OCI-LY3 (cell line): ENCODE data around the gene OR2C1.

ENCODE experiments used
- H2AFZ ChIP-seq: fragments of 200-600, 300-600 bp; shearing (Covaris generic); 2 replicates; pipeline ENCODE4 v1.6.0; 2014; ENCODE audit warnings: antibody characterized with exemption, low read depth, low read length
- H3K27ac ChIP-seq: fragments of 200-600, 300-600 bp; sonication (generic); 2 replicates; pipeline ENCODE4 v1.5.1; 2014; ENCODE audit warnings: mild to moderate bottlenecking, low read length, moderate library complexity, mixed read lengths
- H3K27me3 ChIP-seq: fragments of 200-600, 300-600 bp; sonication (generic); 2 replicates; pipeline ENCODE4 v1.6.1; 2014; ENCODE audit warnings: low read depth, low read length, mixed read lengths
- H3K36me3 ChIP-seq: fragments of 200-600, 300-600 bp; sonication (generic); replicated peaks from 2 replicates; pipeline ENCODE3; 2014; ENCODE audit warnings: low read depth, low read length, mixed read lengths
- H3K4me1 ChIP-seq: fragments of 300-600, 200-600 bp; sonication (generic); 2 replicates; pipeline ENCODE4 v1.6.1; 2014; ENCODE audit warnings: low read length, mixed read lengths
- H3K4me2 ChIP-seq: fragments of 200-600, 300-600 bp; sonication (generic); 2 replicates; pipeline ENCODE4 v1.6.1; 2014; ENCODE audit warnings: low read length, mixed read lengths
- H3K4me3 ChIP-seq: fragments of 300-600, 200-600 bp; sonication (generic); 2 replicates; pipeline ENCODE4 v1.5.1; 2014; ENCODE audit warnings: antibody characterized with exemption, mild to moderate bottlenecking, low read length, moderate library complexity
- H3K79me2 ChIP-seq: fragments of 300-600, 200-600 bp; shearing (Covaris generic); 2 replicates; pipeline ENCODE4 v1.6.1; 2014; ENCODE audit warnings: mild to moderate bottlenecking, low read length, mixed read lengths
- H3K9ac ChIP-seq: fragments of 300-600, 200-600 bp; shearing (Covaris generic); 2 replicates; pipeline ENCODE4 v1.6.0; 2014; ENCODE audit warnings: mild to moderate bottlenecking, low read length, moderate library complexity
- H3K9me3 ChIP-seq: fragments of 200-600, 300-600 bp; shearing (Covaris generic); 2 replicates; pipeline ENCODE4 v1.6.1; 2014; ENCODE audit warnings: low read length, mixed read lengths; ENCODE audit not compliant: insufficient read depth
- H4K20me1 ChIP-seq: fragments of 200-600, 300-600 bp; sonication (generic); 2 replicates; pipeline ENCODE4 v1.6.1; 2016; ENCODE audit warnings: low read length, mixed read lengths; ENCODE audit not compliant: insufficient read depth
- CTCF ChIP-seq: fragments of 200-600, 300-600 bp; sonication (generic); IDR thresholded peaks from 2 replicates; pipeline ENCODE4 v1.5.1; 2014; ENCODE audit warnings: antibody characterized with exemption, low read length, low read depth
- EZH2phosphoT487 ChIP-seq: fragments of 200-600 bp; shearing (Covaris generic); IDR thresholded peaks from 2 replicates; pipeline ENCODE4 v1.6.1; 2018; ENCODE audit warnings: antibody characterized with exemption, mixed run types, low read depth

The OR2C1 gene

GRCh38 chr16:3356118-3356517 lies 429 bp downstream of the OR2C1 start:
- H4K20me1 ChIP-seq: no peaks in the 10 kb centered on the region
- H3K36me3 ChIP-seq: no peaks in the 10 kb centered on the region
- no peaks in the 10 kb centered on the region for H3K27me3 ChIP-seq
- H3K9ac ChIP-seq: no peak overlapping the region
- TF ChIP-seq CTCF (no peak), EZH2phosphoT487 (no peak)
- no peaks in the 10 kb centered on the region for H3K9me3 ChIP-seq
- H3K4me3 ChIP-seq: no peak overlapping the region
- H2AFZ ChIP-seq: no peak overlapping the region
- H3K4me2 ChIP-seq: no peak overlapping the region
- H3K27ac ChIP-seq: no peak overlapping the region
- no peaks in the 10 kb centered on the region for H3K79me2 ChIP-seq
- no peaks in the 10 kb centered on the region for H3K4me1 ChIP-seq

GRCh38 chr16:3358871-3359270 lies 3.2 kb downstream of the OR2C1 start:
- H3K27ac ChIP-seq: no peak overlapping the region
- no peak overlapping the region for H2AFZ ChIP-seq
- no peaks in the 10 kb centered on the region for H3K79me2 ChIP-seq
- H3K4me1 ChIP-seq: no peaks in the 10 kb centered on the region
- H4K20me1 ChIP-seq: no peaks in the 10 kb centered on the region
- TF ChIP-seq EZH2phosphoT487 (no peak), CTCF (no peak)
- H3K27me3 ChIP-seq: no peaks in the 10 kb centered on the region
- H3K9ac ChIP-seq: no peak overlapping the region
- no peak overlapping the region for H3K4me3 ChIP-seq
- H3K4me2 ChIP-seq: no peak overlapping the region
- H3K9me3 ChIP-seq: no peaks in the 10 kb centered on the region
- no peaks in the 10 kb centered on the region for H3K36me3 ChIP-seq

- Histone ChIP-seq H3K9me3 (no peaks in the 10 kb centered on the region), H3K79me2 (peaks cover 11% of the 10 kb centered on the region), H4K20me1 (no peaks in the 10 kb centered on the region)
Observed at GRCh38 chr16:3362931-3363330, 7.2 kb downstream of the OR2C1 start.

GRCh38 chr16:3363793-3364192 lies 8.1 kb downstream of the OR2C1 start:
- TF ChIP-seq EZH2phosphoT487: no peak
- TF ChIP-seq CTCF: no peak
- no peaks in the 10 kb centered on the region for H3K27me3 ChIP-seq
- H3K9ac ChIP-seq: no peak overlapping the region
- no peak overlapping the region for H3K27ac ChIP-seq
- no peaks in the 10 kb centered on the region for H3K9me3 ChIP-seq
- H4K20me1 ChIP-seq: no peaks in the 10 kb centered on the region
- H3K4me3 ChIP-seq: no peak overlapping the region
- H3K4me1 ChIP-seq: peaks cover 5% of the 10 kb centered on the region; the same call in 1 of the 2 replicates
- H3K79me2 ChIP-seq: peaks cover 11% of the 10 kb centered on the region
- H3K36me3 ChIP-seq: no peaks in the 10 kb centered on the region
- H2AFZ ChIP-seq: no peak overlapping the region
- H3K4me2 ChIP-seq: no peak overlapping the region

More at GRCh38 chr16:3362931-3363330, 7.2 kb downstream of the OR2C1 start:
- no peaks in the 10 kb centered on the region for H3K27me3 ChIP-seq
- H2AFZ ChIP-seq: no peak overlapping the region
- no peak overlapping the region for H3K4me2 ChIP-seq
- H3K4me1 ChIP-seq: peaks cover 5% of the 10 kb centered on the region; the same call in 1 of the 2 replicates
- H3K36me3 ChIP-seq: no peaks in the 10 kb centered on the region
- no peak overlapping the region for H3K4me3 ChIP-seq
- TF ChIP-seq EZH2phosphoT487 (no peak), CTCF (no peak)
- H3K27ac ChIP-seq: no peak overlapping the region
- no peak overlapping the region for H3K9ac ChIP-seq
